ENCODE measurements around the gene STOX2. TPM values are rescaled to one million over a fixed set of nuclear protein-coding genes. Genes with fewer than 3 reads are reported as not detected.

Gene STOX2
- total RNA-seq, 4 donors from 2014 or later = 21.6 to 23.7 (median 22.8) TPM

- peaks cover 0 to 26% (median 0%) of the 10 kb centered on the region in 4 donors for H3K27me3 ChIP-seq
- no peak overlapping the region for H3K27ac ChIP-seq
- H3K36me3 ChIP-seq = no peaks in the 10 kb centered on the region
- no peak for DNase-seq
- H3K4me3 ChIP-seq = no peak overlapping the region
- TF ChIP-seq CTCF (IDR thresholded peaks at IDR 0.05) = no peak
- TF ChIP-seq POLR2A (IDR thresholded peaks at IDR 0.05) = no peak
- intact Hi-C loops (cut with DNase I) = no loop called here
- no peaks in the 10 kb centered on the region for H3K9me3 ChIP-seq
- H3K4me1 ChIP-seq = peaks cover 7 to 43% (median 12%) of the 10 kb centered on the region in 3 donors
Measured at GRCh38 chr4:183909187-183909586, 4.1 kb downstream of the STOX2 start.

- Histone ChIP-seq H3K4me3 (no peak overlapping the region), H3K9me3 (no peaks in the 10 kb centered on the region), H3K4me1 (peaks cover 7 to 38% (median 12%) of the 10 kb centered on the region in 3 donors), H3K36me3 (no peaks in the 10 kb centered on the region), H3K27me3 (peaks cover 0 to 26% (median 0%) of the 10 kb centered on the region in 4 donors), H3K27ac (no peak overlapping the region)
- WGBS, 2 donors = 88 to 93% methylated on average over 5 of the region's 5 CpGs
- TF ChIP-seq CTCF (IDR thresholded peaks at IDR 0.05) = no peak
- no peak for TF ChIP-seq POLR2A (IDR thresholded peaks at IDR 0.05)
- DNase-seq = no peak
- intact Hi-C loops (cut with DNase I) = no loop called here
Measured at GRCh38 chr4:183909801-183910200, 4.7 kb downstream of the STOX2 start.

GRCh38 chr4:183912585-183912984 lies 7.5 kb downstream of the STOX2 start:
- 39 to 68% methylated on average over 8 of the region's 8 CpGs for WGBS, 2 donors
- TF ChIP-seq CTCF (IDR thresholded peaks at IDR 0.05) = no peak
- TF ChIP-seq POLR2A (IDR thresholded peaks at IDR 0.05) = no peak
- no peak for DNase-seq

GRCh38 chr4:183915976-183916375 lies 10.9 kb downstream of the STOX2 start:
- TF ChIP-seq CTCF (IDR thresholded peaks at IDR 0.05) (no peak), POLR2A (IDR thresholded peaks at IDR 0.05) (no peak)
- Histone ChIP-seq H3K27me3 (no peaks in the 10 kb centered on the region), H3K4me1 (peaks cover 0 to 25% (median 0%) of the 10 kb centered on the region in 3 donors), H3K4me3 (no peak overlapping the region), H3K9me3 (no peaks in the 10 kb centered on the region), H3K27ac (no peak overlapping the region), H3K36me3 (no peaks in the 10 kb centered on the region)
- intact Hi-C loops (cut with DNase I) = no loop called here
- 50 to 70% methylated on average over 2 of the region's 6 CpGs for WGBS, 2 donors
- no peak for DNase-seq

More at GRCh38 chr4:183912585-183912984, 7.5 kb downstream of the STOX2 start:
- Histone ChIP-seq H3K4me3 (no peak overlapping the region), H3K27ac (no peak overlapping the region), H3K27me3 (no peaks in the 10 kb centered on the region), H3K9me3 (no peaks in the 10 kb centered on the region), H3K4me1 (peaks cover 0 to 10% (median 0%) of the 10 kb centered on the region in 3 donors), H3K36me3 (no peaks in the 10 kb centered on the region)
- intact Hi-C loops (cut with DNase I) = no loop called here

- intact Hi-C loops (cut with DNase I) = no loop called here
- whole genome bisulfite sequencing, 2 donors = 80 to 86% methylated on average over 5 to 8 of the region's 10 CpGs
- Histone ChIP-seq H3K27me3 (no peaks in the 10 kb centered on the region), H3K27ac (no peak overlapping the region), H3K4me1 (peaks cover 0 to 15% (median 0%) of the 10 kb centered on the region in 3 donors), H3K4me3 (no peak overlapping the region), H3K9me3 (no peaks in the 10 kb centered on the region), H3K36me3 (no peaks in the 10 kb centered on the region)
- no peak for DNase-seq
- TF ChIP-seq POLR2A (IDR thresholded peaks at IDR 0.05) = no peak
- TF ChIP-seq CTCF (IDR thresholded peaks at IDR 0.05) = no peak
Measured at GRCh38 chr4:183918696-183919095, 13.6 kb downstream of the STOX2 start.

Measured in esophagus squamous epithelium (tissue), 5 donors.